SHP77 treated with DMSO at 0.1 percent for 48 hours (cell line): ENCODE measurements around the gene FNDC3B.

Experiments used
- DNase-seq: peaks from one replicate; lab custom pipeline; 2025; lab: John Stamatoyannopoulos, UW

FNDC3B gene

DNA sequence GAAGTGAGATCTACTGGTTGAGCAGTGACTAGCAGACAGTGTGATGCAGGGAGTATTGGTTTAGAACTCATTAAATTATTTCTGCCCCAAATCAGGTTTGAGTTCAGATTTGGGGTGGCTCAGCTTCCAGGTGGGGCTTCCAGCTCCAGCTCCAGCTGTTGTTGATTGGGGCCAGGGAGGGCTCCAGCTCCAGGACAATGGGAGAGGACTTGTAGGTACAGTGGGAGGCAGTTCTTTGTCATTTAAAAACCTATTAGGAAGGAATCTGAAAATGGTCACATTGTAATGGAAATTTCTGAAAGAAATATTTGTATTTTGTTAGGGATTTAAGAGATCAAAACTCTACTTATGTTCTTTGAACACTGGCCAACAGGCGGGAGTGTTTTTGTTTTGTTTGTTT, 97.0 kb downstream of the FNDC3B start:
- no peak for DNase-seq

DNA sequence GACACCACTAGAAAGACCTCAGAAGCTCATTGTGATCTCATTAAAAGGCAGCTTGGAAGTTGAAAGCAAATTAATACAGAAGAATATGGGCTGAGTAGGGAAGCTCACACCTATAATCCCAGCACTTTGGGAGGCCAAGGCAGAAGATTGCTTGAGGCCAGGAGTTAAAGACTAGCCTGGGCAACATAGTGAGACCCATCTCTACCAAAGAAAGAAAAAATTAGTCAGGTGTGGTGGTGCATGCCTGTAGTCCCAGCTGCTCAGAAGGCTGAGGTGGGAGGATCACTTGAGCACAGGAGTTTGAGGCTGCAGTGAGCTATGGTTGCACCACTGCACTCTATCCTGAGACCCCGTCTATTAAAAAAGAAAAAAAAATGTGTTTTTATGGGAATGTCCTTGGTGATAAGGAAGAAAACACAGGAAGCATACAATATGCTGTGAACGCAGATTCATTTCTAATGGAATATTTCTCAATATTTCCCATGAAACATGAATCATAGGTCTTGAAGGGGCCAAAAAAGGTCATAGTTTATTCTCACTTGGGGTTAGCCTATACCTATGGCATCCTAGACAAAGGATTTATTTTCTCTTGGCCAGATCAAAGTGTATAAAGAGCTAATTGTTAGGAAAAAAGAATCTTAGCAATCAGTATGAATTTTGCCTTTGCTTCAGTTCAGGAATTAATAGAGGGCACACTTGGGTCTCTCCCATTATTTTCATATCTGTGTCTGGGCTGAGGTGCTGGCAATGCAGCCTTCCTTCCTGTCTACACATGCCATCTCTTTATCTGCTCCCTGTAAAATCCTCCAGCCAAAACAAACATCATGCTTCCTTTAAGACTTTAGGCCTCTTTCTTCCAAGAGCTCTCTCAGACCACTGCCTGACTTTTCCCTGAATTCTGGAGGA, 98.2 kb downstream of the FNDC3B start:
- DNase-seq = no peak

DNA sequence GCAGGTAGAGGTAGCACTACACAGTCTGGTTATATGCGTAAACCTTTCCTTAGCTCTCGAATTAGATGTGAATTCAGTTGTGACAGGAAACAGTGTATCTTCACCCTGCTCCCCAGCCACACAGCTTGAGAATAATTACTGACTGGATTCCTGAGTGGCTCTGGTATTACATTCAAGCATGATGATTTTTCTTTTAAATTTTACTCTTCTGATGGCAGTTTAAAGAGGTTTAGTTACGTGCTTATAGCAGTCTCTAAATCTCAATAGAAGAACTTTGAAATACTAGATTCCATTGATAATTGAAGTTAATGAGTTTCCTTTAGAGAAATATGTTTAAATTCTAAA, 98.8 kb downstream of the FNDC3B start:
- no peak for DNase-seq

- no peak for DNase-seq
These were observed 99.6 kb downstream of the FNDC3B start for GRCh38 chr3:172138792-172139507.

DNA sequence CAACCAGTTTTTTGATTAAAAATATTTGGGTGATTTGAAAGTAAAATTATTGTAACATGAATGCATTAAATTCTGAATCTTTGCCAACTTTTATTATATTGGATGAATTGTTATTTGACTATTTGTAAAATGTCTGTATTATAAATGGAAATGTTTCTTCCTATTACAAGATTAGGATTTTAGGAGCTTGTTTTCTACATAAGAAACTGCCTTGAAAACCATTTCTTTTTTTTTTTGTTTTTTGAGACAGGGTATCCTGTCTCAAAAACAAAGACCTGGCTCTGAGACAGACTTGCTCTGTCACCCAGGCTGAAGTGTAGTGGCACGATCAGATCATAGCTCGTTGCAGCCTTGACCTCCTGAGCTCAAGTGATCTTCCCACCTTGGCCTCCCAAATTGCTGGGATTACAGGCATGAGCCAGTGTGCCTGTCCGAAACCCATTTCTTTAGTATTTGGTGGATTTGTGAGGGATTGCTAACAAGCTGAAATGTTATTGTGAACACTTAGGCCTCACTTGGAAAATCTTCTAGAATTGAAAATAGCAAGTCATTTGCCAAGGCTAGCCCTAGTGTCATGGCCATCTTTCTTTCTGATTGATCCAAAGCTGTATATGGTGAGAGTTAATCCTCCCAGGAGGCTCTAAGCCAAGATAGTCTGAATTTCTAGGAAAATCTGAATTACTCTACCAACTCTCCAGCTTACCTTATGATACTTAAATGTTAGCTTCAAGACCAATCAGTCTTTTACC, 100.3 kb downstream of the FNDC3B start:
- no peak for DNase-seq

GRCh38 chr3:172140499-172141391, 101.4 kb downstream of the FNDC3B start:
- DNase-seq = no peak

GRCh38 chr3:172142051-172142863, 102.9 kb downstream of the FNDC3B start:
- no peak for DNase-seq

- no peak for DNase-seq
These were observed 103.6 kb downstream of the FNDC3B start for GRCh38 chr3:172142864-172143451.

DNA sequence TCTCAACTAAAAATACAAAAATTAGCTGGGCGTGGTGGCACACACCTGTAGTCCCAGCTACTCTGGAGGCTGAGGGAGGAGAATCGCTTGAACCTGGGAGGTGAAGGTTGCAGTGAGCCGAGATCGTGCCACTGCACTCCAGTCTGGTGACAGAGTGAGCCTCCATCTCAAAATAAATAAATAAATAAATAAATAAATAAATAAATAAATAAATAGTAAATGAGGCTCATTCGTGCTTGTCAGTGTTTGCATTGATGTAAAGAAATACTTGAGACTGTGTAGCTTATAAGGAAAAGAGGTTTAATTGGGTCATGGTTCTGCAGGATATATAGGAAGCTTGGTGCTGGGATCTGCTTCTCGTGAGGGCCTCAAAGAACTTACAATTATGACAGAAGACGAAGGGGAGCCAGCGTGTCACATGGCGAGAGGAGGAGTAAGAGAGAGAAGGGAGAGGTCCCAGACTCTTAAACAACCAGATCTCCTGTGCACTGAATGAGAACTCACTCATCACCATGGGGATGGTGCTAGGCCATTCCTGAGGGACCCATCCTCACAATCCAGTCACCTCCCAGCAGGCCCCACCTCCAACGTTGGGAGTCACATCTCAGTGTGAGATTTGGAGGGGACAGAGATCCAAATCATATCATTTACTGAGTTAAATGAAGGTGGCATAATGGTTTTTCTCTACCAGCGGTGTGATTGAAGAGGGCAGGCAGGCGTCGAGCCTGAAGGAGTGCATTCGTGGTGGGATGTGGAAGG, 104.5 kb downstream of the FNDC3B start:
- DNase-seq = no peak

DNA sequence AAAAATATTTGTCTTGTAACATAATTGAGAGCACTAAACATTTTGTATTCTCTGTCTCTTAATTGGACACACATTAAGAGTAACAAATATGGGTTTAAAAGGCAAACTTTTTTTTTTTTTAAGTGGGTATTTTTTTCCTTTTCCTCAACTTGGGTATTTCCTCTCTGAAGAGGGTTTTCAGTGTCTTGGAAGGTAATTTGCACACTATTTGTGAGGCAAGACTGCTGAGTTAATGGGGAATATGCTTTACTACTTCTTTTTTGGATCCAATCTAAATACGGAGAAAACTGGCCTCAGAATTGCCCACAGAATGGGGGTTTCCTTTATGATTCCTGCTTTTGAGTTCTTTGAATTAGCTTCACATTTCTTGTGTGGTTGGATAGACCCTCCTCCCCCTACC, 105.2 kb downstream of the FNDC3B start:
- no peak for DNase-seq

GRCh38 chr3:172145031-172145686, 105.8 kb downstream of the FNDC3B start:
- DNase-seq = no peak

DNA sequence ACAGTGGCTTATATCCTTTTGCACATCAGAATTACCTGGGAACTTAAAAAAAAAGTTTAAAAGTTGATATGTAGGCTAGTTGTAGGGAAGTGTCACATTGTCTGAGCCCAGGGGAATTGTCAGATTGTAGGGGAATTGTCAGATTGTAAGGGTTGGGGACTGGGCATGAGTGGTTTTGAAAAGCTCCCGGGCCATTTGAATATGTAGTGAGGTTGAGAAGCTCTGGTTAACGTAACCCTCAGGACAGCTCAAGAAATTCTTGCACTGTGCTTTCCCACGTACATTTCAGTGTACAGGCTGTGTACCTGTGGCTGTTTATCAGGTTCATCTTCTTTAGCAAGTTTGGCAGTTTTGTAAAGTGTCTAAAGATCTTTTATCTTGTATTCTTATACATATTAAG, 107.0 kb downstream of the FNDC3B start:
- DNase-seq = no peak

- DNase-seq = no peak
These were observed 107.9 kb downstream of the FNDC3B start for GRCh38 chr3:172147113-172147818.

DNA sequence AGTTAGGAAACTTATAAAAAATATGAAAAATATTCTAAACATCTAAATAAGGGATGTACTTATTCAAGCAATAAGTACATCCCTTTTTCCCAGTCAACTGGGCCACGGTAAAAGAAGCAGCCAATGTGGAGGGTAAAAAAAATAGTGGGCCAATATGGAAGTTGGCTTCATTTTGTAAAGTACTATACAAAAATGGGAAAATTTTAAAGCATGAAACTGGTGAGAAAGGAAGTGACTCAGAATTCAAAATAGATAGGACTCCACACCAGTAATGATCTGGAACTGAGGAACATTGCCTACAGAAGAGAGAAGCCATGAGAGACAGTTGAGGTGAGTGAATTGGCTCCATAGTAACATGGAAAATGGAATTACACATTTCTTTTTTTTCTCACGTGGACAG, 108.9 kb downstream of the FNDC3B start:
- DNase-seq = no peak

- DNase-seq = no peak
These were observed 109.6 kb downstream of the FNDC3B start for GRCh38 chr3:172148702-172149565.

DNA sequence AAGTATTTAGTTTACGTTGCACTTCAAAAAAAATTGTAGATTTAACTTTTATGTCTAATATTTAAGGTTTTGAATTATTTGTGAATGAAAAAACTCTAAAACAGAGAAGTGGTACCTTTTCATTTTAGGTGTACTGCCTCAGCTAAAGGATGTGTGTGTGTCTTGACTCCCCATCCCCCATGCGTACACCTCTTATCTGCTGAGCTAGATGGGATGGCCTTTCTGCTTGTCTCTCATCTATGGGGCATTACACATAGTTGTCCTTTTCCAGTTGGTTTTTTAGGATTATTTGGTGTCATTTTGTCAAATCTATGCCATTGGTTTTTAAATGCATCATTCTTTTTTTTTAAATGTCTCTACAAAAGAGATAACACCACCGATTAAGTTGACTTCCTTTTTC, 110.9 kb downstream of the FNDC3B start:
- no peak for DNase-seq

DNA sequence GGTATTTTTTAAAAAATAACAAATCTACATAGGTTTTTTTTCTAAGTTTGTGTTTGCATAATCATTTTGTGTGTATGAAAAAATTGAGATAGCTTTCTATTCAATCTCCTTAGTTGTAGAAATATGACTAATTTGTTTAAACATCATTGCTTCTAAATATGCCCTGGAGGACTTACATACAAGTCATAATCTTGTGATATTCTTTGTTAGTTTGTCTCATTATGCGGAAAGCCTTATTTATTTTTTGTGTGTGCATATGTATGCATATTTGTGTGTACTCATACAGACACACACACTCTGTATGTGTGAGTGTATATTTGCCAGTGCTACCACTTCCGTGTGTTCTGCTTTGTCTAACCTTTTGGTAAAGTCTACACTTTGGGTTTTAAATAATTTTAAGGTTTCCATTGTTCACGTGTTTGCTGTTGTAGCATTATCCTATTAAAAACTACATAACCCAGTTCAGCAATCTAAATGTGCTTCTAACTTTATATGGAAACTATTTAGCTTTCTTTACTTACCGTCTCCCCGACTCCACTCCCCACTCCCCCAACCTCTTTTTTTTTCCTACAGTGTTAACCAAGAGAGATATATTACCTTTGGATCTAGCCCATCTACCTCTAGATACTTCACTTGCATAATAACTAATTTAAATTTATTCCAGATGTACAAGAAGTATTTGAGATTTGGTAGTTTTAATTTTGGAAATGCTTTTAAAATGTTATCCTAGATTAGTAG, 111.7 kb downstream of the FNDC3B start:
- no peak for DNase-seq
